ENCODE measurements around the gene CTRB1. TPM values are rescaled to one million over a fixed set of nuclear protein-coding genes. Genes with fewer than 3 reads are reported as not detected.

CTRB1 gene
- total and polyA plus RNA-seq, 8 donors = 0.12 to 0.20 (median 0.20) TPM; not detected in 5

DNA sequence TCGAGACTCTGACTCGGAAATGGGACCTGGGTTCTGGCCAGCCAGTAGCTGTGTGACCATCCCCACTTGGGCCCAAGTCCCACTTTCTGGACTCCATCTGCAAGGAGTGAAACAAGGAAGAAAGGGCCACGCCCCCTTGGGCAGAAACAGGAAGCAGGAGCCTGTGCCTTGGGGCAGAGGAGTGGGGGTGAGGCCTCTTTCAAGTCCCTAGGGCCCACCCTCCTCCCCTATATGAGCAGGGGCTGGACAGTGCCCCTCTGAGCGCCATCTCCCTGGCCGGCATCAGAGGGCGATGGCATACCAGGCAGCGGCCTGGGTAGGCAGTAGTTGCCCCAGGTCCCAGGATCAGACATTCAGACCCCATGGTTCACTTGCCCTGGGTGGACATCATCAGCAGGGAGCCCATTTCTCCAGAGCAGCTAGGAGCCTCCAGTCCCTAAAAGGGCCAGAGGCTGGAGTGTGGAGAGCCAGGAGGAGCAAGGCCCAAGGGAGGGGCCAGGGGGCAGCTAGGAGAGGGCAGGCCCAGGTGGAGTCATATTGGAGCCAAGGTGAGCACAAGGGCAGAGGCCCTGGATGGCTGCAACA lies 25.5 kb downstream of the CTRB1 start:
- Histone ChIP-seq H3K36me3 (peaks cover 0 to 22% of the 10 kb centered on the region in 2 donors), H3K27me3 (peaks cover 0 to 22% of the 10 kb centered on the region in 2 donors), H3K4me3 (no peak overlapping the region), H3K4me1 (peaks cover 38 to 69% of the 10 kb centered on the region in 2 donors), H3K27ac (peak overlapping the region; percentile 83 to 91), H3K9me3 (no peaks in the 10 kb centered on the region)
- intact Hi-C loops (cut with DNase I) = no loop called here
- TF ChIP-seq, protein P1, sequence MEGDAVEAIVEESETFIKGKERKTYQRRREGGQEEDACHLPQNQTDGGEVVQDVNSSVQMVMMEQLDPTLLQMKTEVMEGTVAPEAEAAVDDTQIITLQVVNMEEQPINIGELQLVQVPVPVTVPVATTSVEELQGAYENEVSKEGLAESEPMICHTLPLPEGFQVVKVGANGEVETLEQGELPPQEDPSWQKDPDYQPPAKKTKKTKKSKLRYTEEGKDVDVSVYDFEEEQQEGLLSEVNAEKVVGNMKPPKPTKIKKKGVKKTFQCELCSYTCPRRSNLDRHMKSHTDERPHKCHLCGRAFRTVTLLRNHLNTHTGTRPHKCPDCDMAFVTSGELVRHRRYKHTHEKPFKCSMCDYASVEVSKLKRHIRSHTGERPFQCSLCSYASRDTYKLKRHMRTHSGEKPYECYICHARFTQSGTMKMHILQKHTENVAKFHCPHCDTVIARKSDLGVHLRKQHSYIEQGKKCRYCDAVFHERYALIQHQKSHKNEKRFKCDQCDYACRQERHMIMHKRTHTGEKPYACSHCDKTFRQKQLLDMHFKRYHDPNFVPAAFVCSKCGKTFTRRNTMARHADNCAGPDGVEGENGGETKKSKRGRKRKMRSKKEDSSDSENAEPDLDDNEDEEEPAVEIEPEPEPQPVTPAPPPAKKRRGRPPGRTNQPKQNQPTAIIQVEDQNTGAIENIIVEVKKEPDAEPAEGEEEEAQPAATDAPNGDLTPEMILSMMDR (IDR thresholded peaks at IDR 0.05) = no peak
- DNase-seq = peak in 2 of 4 donors; percentile 52 to 60
- peak; percentile 5 for ATAC-seq

DNA sequence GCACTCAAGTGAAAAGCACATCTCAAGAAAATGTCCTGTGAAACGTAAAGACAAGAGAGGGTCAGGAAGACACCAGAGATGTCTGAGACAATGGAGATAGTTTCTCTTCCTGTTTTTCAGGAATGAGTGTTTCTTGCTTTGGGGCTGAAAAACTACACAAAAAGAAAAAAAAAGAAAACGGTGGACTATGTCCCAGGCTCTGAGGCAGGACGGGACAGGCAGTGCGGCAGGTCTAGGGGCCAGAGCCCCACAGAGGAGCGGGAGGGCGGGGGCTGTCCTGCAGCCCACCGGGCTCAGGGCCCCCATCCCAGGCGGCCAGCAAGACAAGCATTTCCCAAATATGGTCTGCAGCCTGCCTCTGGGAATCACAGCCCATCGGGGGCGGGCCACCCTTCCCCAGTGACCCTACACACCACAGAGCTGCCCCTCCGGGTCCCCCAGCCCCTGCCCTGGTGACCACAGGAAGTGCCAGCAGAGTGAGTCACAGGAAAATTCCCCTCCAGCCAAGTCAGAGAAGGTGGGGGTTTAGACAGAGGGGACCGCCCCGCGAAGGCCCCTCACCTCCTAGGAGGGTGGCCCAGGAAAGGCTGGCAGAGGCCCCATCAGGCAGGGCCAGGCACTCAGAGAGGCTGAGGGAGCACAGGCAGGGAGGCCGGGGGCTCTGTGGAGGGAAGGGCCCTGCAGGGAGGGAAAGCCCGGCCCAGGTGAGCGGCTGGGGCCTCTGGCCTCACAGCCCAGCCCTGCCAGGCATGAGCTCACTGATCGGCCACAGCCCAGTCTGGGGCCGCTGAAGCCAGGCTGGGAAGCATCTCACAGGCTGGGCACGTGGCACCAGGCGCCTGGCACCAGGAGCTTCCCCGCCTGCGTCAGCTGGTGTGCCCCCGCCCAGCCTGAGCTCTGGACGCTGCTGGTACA lies 26.3 kb downstream of the CTRB1 start:
- TF ChIP-seq, protein P1 (IDR thresholded peaks at IDR 0.05) = no peak

DNA sequence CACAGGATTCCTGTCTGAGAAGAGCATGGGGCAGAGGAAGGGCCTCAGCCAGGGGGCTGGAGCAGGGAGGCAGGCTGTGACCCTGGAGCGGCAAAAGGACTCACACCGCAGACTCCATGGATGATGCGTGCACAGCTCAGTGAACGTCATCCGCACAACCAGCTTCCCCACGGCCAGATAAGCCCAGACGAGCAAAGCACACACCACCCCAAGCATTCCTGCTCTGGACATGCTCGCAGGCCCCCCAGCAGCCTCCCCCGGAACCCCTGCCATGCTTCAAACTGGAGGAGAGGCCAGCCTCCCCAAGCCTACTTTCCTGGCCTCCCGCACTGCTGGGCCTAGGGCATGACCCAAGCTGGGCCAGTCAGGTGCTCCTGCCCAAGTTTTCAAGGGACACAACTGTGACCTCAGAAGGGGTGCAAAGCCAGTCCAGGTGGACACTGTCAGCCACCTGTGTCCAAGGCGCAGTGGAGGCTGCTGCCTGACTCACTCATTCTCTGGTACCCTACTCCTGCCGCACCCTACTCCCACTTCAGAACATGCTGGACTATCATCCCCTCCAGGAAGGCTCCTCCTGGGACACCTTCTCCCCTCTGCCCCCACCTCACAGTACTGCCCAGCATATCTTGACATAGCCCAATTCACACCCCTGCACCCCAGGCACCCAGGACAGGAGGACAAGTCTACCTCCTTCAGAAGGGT lies 27.9 kb downstream of the CTRB1 start:
- Histone ChIP-seq H3K4me1 (peaks cover 45 to 81% of the 10 kb centered on the region in 2 donors), H3K4me3 (no peak overlapping the region), H3K9me3 (no peaks in the 10 kb centered on the region), H3K36me3 (peaks cover 0 to 14% of the 10 kb centered on the region in 2 donors), H3K27me3 (peaks cover 0 to 45% of the 10 kb centered on the region in 2 donors), H3K27ac (peak overlapping the region; percentile 83 to 91)
- DNase-seq = no peak
- intact Hi-C loops (cut with DNase I) = no loop called here
- no peak for ATAC-seq
- TF ChIP-seq, protein P1 (IDR thresholded peaks at IDR 0.05) = no peak

More for the DNA sequence above, 26.3 kb downstream of the CTRB1 start:
- H3K4me1 ChIP-seq = peaks cover 45 to 70% of the 10 kb centered on the region in 2 donors
- no peaks in the 10 kb centered on the region for H3K9me3 ChIP-seq
- DNase-seq = peak in 3 of 4 donors; percentile 81 to 90 (median 82)
- peaks cover 0 to 22% of the 10 kb centered on the region in 2 donors for H3K36me3 ChIP-seq
- intact Hi-C loops (cut with DNase I) = no loop called here
- peaks cover 0 to 30% of the 10 kb centered on the region in 2 donors for H3K27me3 ChIP-seq
- H3K4me3 ChIP-seq = no peak overlapping the region
- peak; percentile 77 for ATAC-seq
- H3K27ac ChIP-seq = peak overlapping the region; percentile 83 to 91

DNA sequence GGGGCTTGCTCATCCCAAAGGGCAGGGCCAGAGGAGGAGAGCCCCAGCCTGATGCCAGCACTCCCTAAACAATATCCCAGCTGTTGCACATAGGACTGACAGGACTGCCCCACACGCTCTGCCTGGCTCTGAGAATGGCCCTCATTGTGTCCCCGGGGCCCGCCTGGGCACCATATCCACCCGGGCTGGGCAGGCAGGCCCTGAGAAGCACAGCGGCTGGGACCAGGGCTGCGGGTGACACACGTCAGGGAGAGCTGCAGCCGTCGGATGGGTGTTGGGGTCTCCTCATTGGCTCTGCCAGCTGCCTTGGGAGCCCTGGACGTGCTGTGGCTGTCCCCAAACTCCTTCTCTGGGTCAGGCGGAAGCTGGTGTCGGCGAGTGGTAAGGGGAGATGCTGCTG lies 28.5 kb downstream of the CTRB1 start:
- no peak overlapping the region for H3K4me3 ChIP-seq
- H3K4me1 ChIP-seq = peaks cover 50 to 87% of the 10 kb centered on the region in 2 donors
- peak overlapping the region; percentile 83 to 91 for H3K27ac ChIP-seq
- H3K36me3 ChIP-seq = peaks cover 0 to 8% of the 10 kb centered on the region in 2 donors
- TF ChIP-seq, protein P1 (IDR thresholded peaks at IDR 0.05) = no peak
- no peak for DNase-seq
- no peaks in the 10 kb centered on the region for H3K9me3 ChIP-seq
- no peak for ATAC-seq
- intact Hi-C loops (cut with DNase I) = no loop called here
- peaks cover 0 to 51% of the 10 kb centered on the region in 2 donors for H3K27me3 ChIP-seq
